HL-60/S4 (cell line): ENCODE results near the gene AGAP1.
"Not testable (repeated sequence)": the region's sequence is repeated elsewhere in the genome, so short reads cannot be mapped to it uniquely, and the experiment has no call there.

Experiments
- in situ Hi-C: fragments of 300-500 bp; cut with MboI; formaldehyde crosslinking; loops from 2 replicates; pipeline ENCODE4 v1.14.3; 2022; ENCODE audit warnings: low sequenced_read_pairs

Gene AGAP1

GRCh38 chr2:236062806-236063205, 569.0 kb downstream of the AGAP1 start:
- in situ Hi-C loops = not testable (repeated sequence)

GRCh38 chr2:236063994-236064393, 570.2 kb downstream of the AGAP1 start:
- in situ Hi-C loops = no loop called here

GRCh38 chr2:236065314-236066160, 571.7 kb downstream of the AGAP1 start:
- in situ Hi-C loops = no loop called here

- in situ Hi-C loops = no loop called here
Measured at GRCh38 chr2:236070236-236070635, 576.4 kb downstream of the AGAP1 start.

GRCh38 chr2:236073246-236073645, 579.4 kb downstream of the AGAP1 start:
- in situ Hi-C loops = no loop called here

GRCh38 chr2:236073867-236074655, 580.2 kb downstream of the AGAP1 start:
- in situ Hi-C loops = no loop called here

- in situ Hi-C loops = no loop called here
Measured at GRCh38 chr2:236075802-236076201, 582.0 kb downstream of the AGAP1 start.

- in situ Hi-C loops = no loop called here
Measured at GRCh38 chr2:236078297-236079255, 584.7 kb downstream of the AGAP1 start.

GRCh38 chr2:236080412-236080811, 586.6 kb downstream of the AGAP1 start:
- in situ Hi-C loops = no loop called here

- in situ Hi-C loops = no loop called here
Measured at GRCh38 chr2:236081171-236081570, 587.3 kb downstream of the AGAP1 start.

- in situ Hi-C loops = no loop called here
Measured at GRCh38 chr2:236082061-236082460, 588.2 kb downstream of the AGAP1 start.

- in situ Hi-C loops = no loop called here
Measured at GRCh38 chr2:236083934-236084333, 590.1 kb downstream of the AGAP1 start.

- in situ Hi-C loops = no loop called here
Measured at GRCh38 chr2:236085211-236085610, 591.4 kb downstream of the AGAP1 start.

GRCh38 chr2:236085647-236086046, 591.8 kb downstream of the AGAP1 start:
- in situ Hi-C loops = no loop called here

- in situ Hi-C loops = no loop called here
Measured at GRCh38 chr2:236086403-236086970, 592.6 kb downstream of the AGAP1 start.

- in situ Hi-C loops = no loop called here
Measured at GRCh38 chr2:236086971-236087465, 593.2 kb downstream of the AGAP1 start.

- in situ Hi-C loops = no loop called here
Measured at GRCh38 chr2:236088368-236089057, 594.7 kb downstream of the AGAP1 start.

- in situ Hi-C loops = no loop called here
Measured at GRCh38 chr2:236089271-236090026, 595.6 kb downstream of the AGAP1 start.

- in situ Hi-C loops = no loop called here
Measured at GRCh38 chr2:236090027-236090382, 596.2 kb downstream of the AGAP1 start.
